ENCODE measurements around the gene KCNK1. TPM values are rescaled to one million over a fixed set of nuclear protein-coding genes. Genes with fewer than 3 reads are reported as not detected.

KCNK1 gene
- total RNA-seq, 1 experiment from 2014 or later: 24.3 TPM

DNA sequence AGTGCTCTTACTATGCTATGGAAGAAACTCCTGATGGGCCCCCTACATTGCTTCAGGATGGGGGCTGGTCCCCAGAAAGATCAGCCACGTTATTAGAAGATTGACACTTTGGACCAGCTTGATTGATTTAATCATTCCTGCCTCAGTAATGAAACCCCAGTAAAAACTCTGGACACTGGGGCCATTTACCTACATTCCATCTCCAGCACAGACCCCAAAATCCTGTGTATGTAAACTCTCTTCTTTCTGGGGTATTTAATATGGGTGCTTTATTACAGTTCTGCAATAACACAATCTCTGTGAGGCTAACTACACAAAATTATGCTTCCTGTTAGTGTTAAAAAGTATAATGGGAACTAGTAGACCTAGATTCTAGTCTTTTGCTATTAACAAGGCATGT, 96.6 kb downstream of the KCNK1 start:
- H3K27ac Mint-ChIP-seq (ENCODE audit: low read depth, unreplicated experiment): no peak overlapping the region
- DNase-seq (ENCODE audit: unreplicated experiment): no peak
- BruUV-seq (replicated peaks): no TSS peak
- H3K36me3 Mint-ChIP-seq (ENCODE audit: insufficient read depth, unreplicated experiment): no peaks in the 10 kb centered on the region
- ChIA-PET CTCF (interaction anchor here (1.2 to 1.8 kb wide), 4 partner anchors 11 to 315 kb away, joined by 3 to 7 read pairs (median 4); no protein-coding TSS in a partner anchor), POLR2A (interaction anchor here (1.2 to 1.4 kb wide), 2 partner anchors 11 to 43 kb away, joined by 3 to 5 read pairs; no protein-coding TSS in a partner anchor)
- TF ChIP-seq, protein P1, sequence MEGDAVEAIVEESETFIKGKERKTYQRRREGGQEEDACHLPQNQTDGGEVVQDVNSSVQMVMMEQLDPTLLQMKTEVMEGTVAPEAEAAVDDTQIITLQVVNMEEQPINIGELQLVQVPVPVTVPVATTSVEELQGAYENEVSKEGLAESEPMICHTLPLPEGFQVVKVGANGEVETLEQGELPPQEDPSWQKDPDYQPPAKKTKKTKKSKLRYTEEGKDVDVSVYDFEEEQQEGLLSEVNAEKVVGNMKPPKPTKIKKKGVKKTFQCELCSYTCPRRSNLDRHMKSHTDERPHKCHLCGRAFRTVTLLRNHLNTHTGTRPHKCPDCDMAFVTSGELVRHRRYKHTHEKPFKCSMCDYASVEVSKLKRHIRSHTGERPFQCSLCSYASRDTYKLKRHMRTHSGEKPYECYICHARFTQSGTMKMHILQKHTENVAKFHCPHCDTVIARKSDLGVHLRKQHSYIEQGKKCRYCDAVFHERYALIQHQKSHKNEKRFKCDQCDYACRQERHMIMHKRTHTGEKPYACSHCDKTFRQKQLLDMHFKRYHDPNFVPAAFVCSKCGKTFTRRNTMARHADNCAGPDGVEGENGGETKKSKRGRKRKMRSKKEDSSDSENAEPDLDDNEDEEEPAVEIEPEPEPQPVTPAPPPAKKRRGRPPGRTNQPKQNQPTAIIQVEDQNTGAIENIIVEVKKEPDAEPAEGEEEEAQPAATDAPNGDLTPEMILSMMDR (IDR thresholded peaks at IDR 0.05; ENCODE audit: unreplicated experiment): no peak
- intact Hi-C loops (cut with micrococcal nuclease): no loop called here
- no peaks in the 10 kb centered on the region for H3K27me3 Mint-ChIP-seq (ENCODE audit: insufficient read depth, unreplicated experiment)
- H3K4me1 Mint-ChIP-seq (ENCODE audit: insufficient read depth, unreplicated experiment): peaks cover 30% of the 10 kb centered on the region
- peaks cover 5% of the 10 kb centered on the region for H3K9me3 Mint-ChIP-seq (ENCODE audit: unreplicated experiment)
- H3K4me3 Mint-ChIP-seq (ENCODE audit: unreplicated experiment): no peak overlapping the region

GRCh38 chr1:233714631-233715217, 100.8 kb downstream of the KCNK1 start:
- H3K36me3 Mint-ChIP-seq (ENCODE audit: insufficient read depth, unreplicated experiment): no peaks in the 10 kb centered on the region
- H3K4me3 Mint-ChIP-seq (ENCODE audit: unreplicated experiment): no peak overlapping the region
- no peak overlapping the region for H3K27ac Mint-ChIP-seq (ENCODE audit: low read depth, unreplicated experiment)
- no TSS peak for BruUV-seq (replicated peaks)
- CTCF ChIA-PET: interaction anchor here (0.7 to 0.9 kb wide), 2 partner anchors 28 to 321 kb away, joined by 3 to 6 read pairs; no protein-coding TSS in a partner anchor
- intact Hi-C loops (cut with micrococcal nuclease): no loop called here
- H3K9me3 Mint-ChIP-seq (ENCODE audit: unreplicated experiment): peaks cover 5% of the 10 kb centered on the region
- TF ChIP-seq, protein P1 (IDR thresholded peaks at IDR 0.05; ENCODE audit: unreplicated experiment): no peak
- DNase-seq (ENCODE audit: unreplicated experiment): no peak
- POLR2A ChIA-PET: no interaction called here
- peaks cover 4% of the 10 kb centered on the region for H3K4me1 Mint-ChIP-seq (ENCODE audit: insufficient read depth, unreplicated experiment)
- H3K27me3 Mint-ChIP-seq (ENCODE audit: insufficient read depth, unreplicated experiment): no peaks in the 10 kb centered on the region

- H3K9me3 Mint-ChIP-seq (ENCODE audit: unreplicated experiment): no peaks in the 10 kb centered on the region
- BruUV-seq (replicated peaks): no TSS peak
Observed at GRCh38 chr1:233718057-233718456, 104.2 kb downstream of the KCNK1 start.

More at GRCh38 chr1:233718057-233718456, 104.2 kb downstream of the KCNK1 start:
- no peak for DNase-seq (ENCODE audit: unreplicated experiment)
- Mint-ChIP-seq H3K4me1 (ENCODE audit: insufficient read depth, unreplicated experiment) (peaks cover 32% of the 10 kb centered on the region), H3K27ac (ENCODE audit: low read depth, unreplicated experiment) (no peak overlapping the region), H3K36me3 (ENCODE audit: insufficient read depth, unreplicated experiment) (no peaks in the 10 kb centered on the region), H3K27me3 (ENCODE audit: insufficient read depth, unreplicated experiment) (no peaks in the 10 kb centered on the region), H3K4me3 (ENCODE audit: unreplicated experiment) (no peak overlapping the region)
- ChIA-PET CTCF (interaction anchor here (0.6 kb wide), 1 partner anchor 68 kb away, joined by 3 read pairs; no protein-coding TSS in a partner anchor), POLR2A (interaction anchor here (0.6 to 5.6 kb wide), 2 partner anchors 11 to 19 kb away, joined by 3 to 45 read pairs; no protein-coding TSS in a partner anchor)
- intact Hi-C loops (cut with micrococcal nuclease): no loop called here
- TF ChIP-seq, protein P1 (IDR thresholded peaks at IDR 0.05; ENCODE audit: unreplicated experiment): no peak
